Retinal pigment epithelial cell (primary cell): ENCODE data around the gene OPRL1.

ENCODE experiments used
- DNase-seq: peaks from one replicate; pipeline ENCODE4 v3.0.0-alpha.2; 2010; ENCODE audit warnings: low read depth
- H3K4me3 ChIP-seq: 2 replicates; pipeline ENCODE4 v1.5.1; 2011; ENCODE audit warnings: mild to moderate bottlenecking, low read length, control low read depth, moderate library complexity
- CTCF ChIP-seq: conservative IDR thresholded peaks from 2 replicates; pipeline ENCODE4 v1.5.1; 2011; ENCODE audit warnings: low read depth, low read length, control low read depth, inconsistent platforms

Gene OPRL1

GRCh38 chr20:64057628-64058498 is 22.0 kb upstream of the OPRL1 start:
- H3K4me3 ChIP-seq = no peak overlapping the region
- TF ChIP-seq CTCF = peak; percentile 92
- no peak for DNase-seq

DNA sequence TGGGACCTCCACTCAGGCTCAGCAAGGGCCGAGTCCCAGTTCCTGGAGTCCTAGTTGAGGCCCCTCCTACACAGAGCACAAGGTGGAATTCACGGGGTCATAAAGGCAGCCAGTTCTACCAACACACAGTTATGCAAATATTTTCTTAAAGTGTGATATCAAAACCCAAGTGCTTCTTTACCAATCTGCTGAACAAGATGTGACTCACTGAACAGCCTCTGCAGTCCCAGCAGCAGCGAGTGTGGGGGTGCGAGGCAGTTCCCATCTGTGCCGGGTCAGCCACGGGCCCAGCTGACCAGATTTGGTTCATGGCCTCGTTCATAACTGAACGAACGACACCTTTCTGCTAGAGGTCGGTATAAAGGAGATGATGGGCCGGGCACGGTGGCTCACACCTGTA is 21.3 kb upstream of the OPRL1 start:
- no peak overlapping the region for H3K4me3 ChIP-seq
- no peak for TF ChIP-seq CTCF
- DNase-seq = no peak

DNA sequence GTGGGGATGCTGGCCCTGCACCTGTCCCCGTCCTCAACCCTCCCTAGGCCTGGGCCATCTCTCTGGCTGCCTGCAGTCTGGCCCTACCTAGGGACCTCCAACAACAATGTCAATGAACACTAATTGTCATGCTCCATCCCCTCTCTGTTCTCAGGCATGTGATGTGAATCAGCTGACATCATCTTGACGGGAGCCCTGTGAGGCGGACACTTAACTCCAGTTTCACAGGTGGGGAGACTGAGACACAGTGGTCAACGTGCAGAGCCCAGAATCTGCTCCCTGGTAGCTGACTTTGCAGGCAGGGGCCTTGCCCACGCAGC is 17.6 kb upstream of the OPRL1 start:
- TF ChIP-seq CTCF = no peak
- H3K4me3 ChIP-seq = peak overlapping the region; percentile 40

DNA sequence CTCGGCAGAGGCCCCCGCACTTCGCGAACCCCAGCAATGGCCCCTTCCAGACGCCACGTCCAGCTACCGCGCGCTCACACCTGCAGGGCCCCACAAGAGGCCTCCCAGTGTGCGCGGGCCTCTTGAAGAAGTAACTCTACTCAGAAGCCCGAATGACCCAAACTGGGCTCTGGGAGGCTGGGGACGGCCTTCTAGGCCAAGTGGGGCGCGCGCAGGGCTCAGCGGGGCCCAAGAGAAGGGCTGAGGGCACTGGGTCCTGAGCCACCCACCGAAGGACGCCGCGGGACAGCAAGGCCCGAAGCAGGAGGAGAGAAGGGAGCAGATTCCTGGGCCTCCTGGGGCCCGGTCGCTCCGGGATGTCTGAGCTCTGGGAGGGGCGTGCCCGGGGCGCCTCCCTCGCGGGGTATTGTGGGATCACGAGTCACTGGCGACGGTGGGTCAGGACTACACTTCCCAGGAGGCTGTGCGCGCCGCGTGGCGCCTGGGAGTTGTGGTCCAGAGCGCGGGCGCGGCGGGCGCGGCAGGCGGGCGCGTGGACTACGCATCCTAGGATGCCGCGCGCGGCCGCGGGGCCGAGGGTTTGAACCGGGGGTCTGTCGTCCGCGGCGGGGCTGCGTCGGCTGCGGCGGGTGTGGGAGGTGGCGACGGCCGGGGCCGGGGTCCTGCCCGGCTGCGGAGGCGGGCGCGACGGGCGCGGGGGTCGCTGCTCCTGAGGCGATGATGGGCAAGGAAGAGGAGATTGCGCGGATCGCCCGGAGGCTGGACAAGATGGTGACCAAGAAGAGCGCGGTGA is 17.1 kb upstream of the OPRL1 start, which contains the start of gene TCEA2:
TSS of gene TCEA2 (plus strand) at position 603 of the 793 bp plus-strand sequence. CDS start at position 718, 115 bp downstream.
- no peak for TF ChIP-seq CTCF
- peak within 1 kb of the TSS; percentile 77 for H3K4me3 ChIP-seq
- DNase-seq = peak; percentile 84

More for the DNA sequence above, 17.6 kb upstream of the OPRL1 start:
- DNase-seq = no peak

GRCh38 chr20:64063389-64064144 is 16.3 kb upstream of the OPRL1 start:
- no peak for DNase-seq
- peak overlapping the region; percentile 77 for H3K4me3 ChIP-seq
- no peak for TF ChIP-seq CTCF

DNA sequence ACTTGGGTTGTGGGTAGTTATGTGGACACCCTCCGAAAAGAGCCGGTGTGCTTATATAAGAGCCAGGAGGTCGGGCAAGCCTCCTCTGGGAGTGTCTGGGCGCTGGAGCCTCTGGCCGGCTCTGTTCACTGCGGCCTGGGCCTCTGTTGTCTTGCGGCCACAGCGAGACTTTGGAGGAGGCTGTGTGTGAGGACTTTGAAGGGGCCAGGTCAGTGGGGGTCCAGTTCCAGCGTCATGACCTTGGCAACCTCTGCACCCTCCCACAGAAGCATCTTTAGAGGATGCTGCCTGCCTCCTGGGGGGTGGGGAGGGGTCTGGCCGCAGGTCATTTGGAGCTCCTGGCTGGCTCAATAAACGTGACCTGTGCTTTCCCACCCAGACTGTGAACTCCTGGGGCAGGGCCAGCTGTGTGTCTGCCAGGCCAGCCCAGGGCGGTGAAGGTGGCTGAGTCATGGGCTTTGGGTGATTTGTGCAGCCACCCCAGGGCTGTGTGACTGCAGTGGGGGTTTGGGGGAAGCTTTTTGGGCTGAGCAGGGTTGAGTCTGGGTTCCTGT is 15.7 kb upstream of the OPRL1 start:
- peak overlapping the region; percentile 77 for H3K4me3 ChIP-seq
- TF ChIP-seq CTCF = no peak
- no peak for DNase-seq
